ENCODE results near the gene LZTFL1.

GRCh38 chr3:45848392-45848791 lies 6.5 kb upstream of the LZTFL1 start:
- TF ChIP-seq POLR2A (IDR thresholded peaks at IDR 0.05) (no peak), CTCF (IDR thresholded peaks at IDR 0.05) (no peak)
